Caco-2 (cell line): ENCODE data around the gene MET. TPM values are rescaled to one million over a fixed set of nuclear protein-coding genes. Genes with fewer than 3 reads are reported as not detected.

Experiments
- BruUV-seq: library from RNA; stranded (reverse); fragments of 400-500 nt; replicated peaks from 2 replicates; lab custom pipeline; 2021; lab: Mats Ljungman, UMichigan
- CTCF ChIA-PET: fragments of 300-600 bp; sonication (Branson Sonifier 250); formaldehyde crosslinking; loops from one replicate; lab custom pipeline; 2022; ENCODE audit warnings: antibody characterized with exemption; lab: Charles Lee
- POLR2A ChIA-PET: fragments of 300-600 bp; sonication (Branson Sonifier 250); formaldehyde crosslinking; loops from one replicate; lab custom pipeline; 2022; ENCODE audit warnings: antibody characterized with exemption; lab: Charles Lee
- DNase-seq, 2 experiments: peaks; one replicate each; pipeline versions ENCODE4 v3.0.0 to v3.0.0-alpha.2; 2020 to 2022
- H3K27me3 ChIP-seq: replicated peaks from 2 replicates; pipeline ENCODE4 v1.6.0; 2011; ENCODE audit warnings: low read length; ENCODE audit not compliant: control insufficient read depth, insufficient read depth
- H3K36me3 ChIP-seq: 2 replicates; pipeline ENCODE4 v1.5.1; 2011; ENCODE audit warnings: low read length; ENCODE audit not compliant: control insufficient read depth, insufficient read depth
- H3K4me1 ChIP-seq: fragments of 250-450 bp; sonication (Bioruptor Pico); 2 replicates; pipeline ENCODE4 v1.5.1; 2020; ENCODE audit warnings: mild to moderate bottlenecking
- H3K4me3 ChIP-seq: 2 replicates; pipeline ENCODE4 v1.5.1; 2011; ENCODE audit warnings: low read depth, mild to moderate bottlenecking, control low read depth, low read length
- H3K9me3 ChIP-seq: fragments of 250-450 bp; sonication (Bioruptor Pico); 2 replicates; pipeline ENCODE4 v1.5.1; 2020; ENCODE audit warnings: mild to moderate bottlenecking, moderate library complexity
- H3K27ac Mint-ChIP-seq: one replicate; pipeline ENCODE4 v1.8.0; 2022; ENCODE audit warnings: mixed read lengths; ENCODE audit not compliant: unreplicated experiment
- H3K27me3 Mint-ChIP-seq: one replicate; pipeline ENCODE4 v1.8.0; 2022; ENCODE audit warnings: mixed read lengths; ENCODE audit not compliant: insufficient read depth, unreplicated experiment
- H3K36me3 Mint-ChIP-seq: one replicate; pipeline ENCODE4 v1.8.0; 2022; ENCODE audit warnings: mild to moderate bottlenecking, mixed read lengths; ENCODE audit not compliant: insufficient read depth, unreplicated experiment
- H3K4me1 Mint-ChIP-seq: one replicate; pipeline ENCODE4 v1.8.0; 2022; ENCODE audit warnings: low read depth, mixed read lengths; ENCODE audit not compliant: unreplicated experiment
- H3K4me3 Mint-ChIP-seq: one replicate; pipeline ENCODE4 v1.8.0; 2022; ENCODE audit warnings: mild to moderate bottlenecking, moderate library complexity, mixed read lengths; ENCODE audit not compliant: unreplicated experiment
- H3K9me3 Mint-ChIP-seq: one replicate; pipeline ENCODE4 v1.8.0; 2022; ENCODE audit warnings: mixed read lengths; ENCODE audit not compliant: unreplicated experiment
- CTCF ChIP-seq, 2 experiments: fragments of 200-600 bp in 1 of 2; IDR thresholded peaks; 1 replicate in 1 of 2; 2 replicates in 1 of 2; pipeline versions ENCODE4 v1.5.1 to v1.8.0; 2011 to 2022; ENCODE audit warnings: antibody characterized with exemption in 1 of 2, control low read depth in 1 of 2, inconsistent platforms in 1 of 2, low read depth in 1 of 2, low read length in 1 of 2, mild to moderate bottlenecking in 1 of 2, moderate library complexity in 1 of 2; ENCODE audit not compliant: insufficient read depth in 1 of 2, severe bottlenecking in 1 of 2, unreplicated experiment in 1 of 2
- intact Hi-C: fragments of 100-400 bp; cut with micrococcal nuclease; formaldehyde crosslinking; loops from one replicate; pipeline ENCODE4 v1.10.0; 2022; ENCODE audit not compliant: unreplicated experiment
- total RNA-seq: library from RNA; stranded (reverse); gene quantifications from 2 replicates; pipeline ENCODE4 v1.2.3, GENCODE V29; 2022

MET gene
- total RNA-seq, 1 experiment from 2014 or later = 82.9 TPM

GRCh38 chr7:116731445-116732335 is 59.7 kb downstream of the MET start:
- no peak overlapping the region for H3K27ac Mint-ChIP-seq

GRCh38 chr7:116732788-116733694 is 61.0 kb downstream of the MET start:
- intact Hi-C loops = no loop called here
- H3K9me3 Mint-ChIP-seq = no peaks in the 10 kb centered on the region
- POLR2A ChIA-PET = interaction anchor here (0.5 kb wide), 1 partner anchor 62 kb away, joined by 3 read pairs; no protein-coding TSS in a partner anchor
- TF ChIP-seq CTCF (IDR thresholded peaks at IDR 0.05; ENCODE audit: insufficient read depth in 1 of 2, low read depth in 1 of 2, low read length in 1 of 2, severe bottlenecking in 1 of 2, unreplicated experiment in 1 of 2) = no peak
- H3K36me3 Mint-ChIP-seq = peaks cover 49% of the 10 kb centered on the region
- no peaks in the 10 kb centered on the region for H3K27me3 Mint-ChIP-seq
- DNase-seq = no peak
- H3K9me3 ChIP-seq = no peaks in the 10 kb centered on the region
- no peak overlapping the region for H3K27ac Mint-ChIP-seq
- no peak overlapping the region for H3K4me3 Mint-ChIP-seq
- H3K27me3 ChIP-seq = no peaks in the 10 kb centered on the region
- peaks cover 44% of the 10 kb centered on the region for H3K4me1 Mint-ChIP-seq
- CTCF ChIA-PET = no interaction called here
- H3K36me3 ChIP-seq = peaks cover 2% of the 10 kb centered on the region
- no peak overlapping the region for H3K4me3 ChIP-seq
- no TSS peak for BruUV-seq
- peaks cover 26% of the 10 kb centered on the region for H3K4me1 ChIP-seq

More at GRCh38 chr7:116731445-116732335, 59.7 kb downstream of the MET start:
- DNase-seq = no peak
- H3K36me3 ChIP-seq = peaks cover 3% of the 10 kb centered on the region
- H3K9me3 Mint-ChIP-seq = no peaks in the 10 kb centered on the region
- H3K36me3 Mint-ChIP-seq = peaks cover 42% of the 10 kb centered on the region
- no peaks in the 10 kb centered on the region for H3K27me3 ChIP-seq
- H3K9me3 ChIP-seq = no peaks in the 10 kb centered on the region
- TSS peak; percentile 0 for BruUV-seq
- no peaks in the 10 kb centered on the region for H3K27me3 Mint-ChIP-seq
- peaks cover 45% of the 10 kb centered on the region for H3K4me1 Mint-ChIP-seq
- POLR2A ChIA-PET = no interaction called here
- no peak overlapping the region for H3K4me3 ChIP-seq
- intact Hi-C loops = no loop called here
- no peak overlapping the region for H3K4me3 Mint-ChIP-seq
- H3K4me1 ChIP-seq = peaks cover 40% of the 10 kb centered on the region
- no peak for TF ChIP-seq CTCF (IDR thresholded peaks at IDR 0.05; ENCODE audit: insufficient read depth in 1 of 2, low read depth in 1 of 2, low read length in 1 of 2, severe bottlenecking in 1 of 2, unreplicated experiment in 1 of 2)
- CTCF ChIA-PET = interaction anchor here (0.6 kb wide), 1 partner anchor 60 kb away, joined by 3 read pairs; the partner anchor contains the start of gene MET
